ENCODE measurements around the gene PDE1C.

PDE1C gene

DNA sequence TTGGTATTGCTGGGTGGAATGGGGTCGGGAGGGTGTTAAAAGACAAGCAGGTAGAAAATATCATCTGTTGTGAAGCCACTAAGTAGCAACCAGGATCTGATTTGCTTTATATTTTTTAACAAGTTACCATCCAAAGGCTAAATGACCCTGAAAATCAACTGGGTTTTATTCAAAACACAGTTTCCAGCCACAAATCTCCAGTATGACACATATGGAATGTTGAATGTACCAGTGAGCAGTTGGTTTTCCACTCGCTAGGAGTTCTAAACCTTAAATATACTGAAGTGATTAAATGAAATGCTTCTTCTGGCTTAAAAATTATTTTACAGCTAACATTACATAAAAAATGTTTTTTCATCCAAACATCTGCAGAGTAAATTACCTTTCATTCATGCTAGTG, 112.5 kb downstream of the PDE1C start:
- TF ChIP-seq TAF1 (IDR thresholded peaks at IDR 0.05; ENCODE audit: borderline replicate concordance, insufficient read depth, low read length) = no peak
- no peak for TF ChIP-seq SIN3A (IDR thresholded peaks at IDR 0.05; ENCODE audit: borderline replicate concordance, insufficient read depth, low read length)
- TF ChIP-seq, protein P1, sequence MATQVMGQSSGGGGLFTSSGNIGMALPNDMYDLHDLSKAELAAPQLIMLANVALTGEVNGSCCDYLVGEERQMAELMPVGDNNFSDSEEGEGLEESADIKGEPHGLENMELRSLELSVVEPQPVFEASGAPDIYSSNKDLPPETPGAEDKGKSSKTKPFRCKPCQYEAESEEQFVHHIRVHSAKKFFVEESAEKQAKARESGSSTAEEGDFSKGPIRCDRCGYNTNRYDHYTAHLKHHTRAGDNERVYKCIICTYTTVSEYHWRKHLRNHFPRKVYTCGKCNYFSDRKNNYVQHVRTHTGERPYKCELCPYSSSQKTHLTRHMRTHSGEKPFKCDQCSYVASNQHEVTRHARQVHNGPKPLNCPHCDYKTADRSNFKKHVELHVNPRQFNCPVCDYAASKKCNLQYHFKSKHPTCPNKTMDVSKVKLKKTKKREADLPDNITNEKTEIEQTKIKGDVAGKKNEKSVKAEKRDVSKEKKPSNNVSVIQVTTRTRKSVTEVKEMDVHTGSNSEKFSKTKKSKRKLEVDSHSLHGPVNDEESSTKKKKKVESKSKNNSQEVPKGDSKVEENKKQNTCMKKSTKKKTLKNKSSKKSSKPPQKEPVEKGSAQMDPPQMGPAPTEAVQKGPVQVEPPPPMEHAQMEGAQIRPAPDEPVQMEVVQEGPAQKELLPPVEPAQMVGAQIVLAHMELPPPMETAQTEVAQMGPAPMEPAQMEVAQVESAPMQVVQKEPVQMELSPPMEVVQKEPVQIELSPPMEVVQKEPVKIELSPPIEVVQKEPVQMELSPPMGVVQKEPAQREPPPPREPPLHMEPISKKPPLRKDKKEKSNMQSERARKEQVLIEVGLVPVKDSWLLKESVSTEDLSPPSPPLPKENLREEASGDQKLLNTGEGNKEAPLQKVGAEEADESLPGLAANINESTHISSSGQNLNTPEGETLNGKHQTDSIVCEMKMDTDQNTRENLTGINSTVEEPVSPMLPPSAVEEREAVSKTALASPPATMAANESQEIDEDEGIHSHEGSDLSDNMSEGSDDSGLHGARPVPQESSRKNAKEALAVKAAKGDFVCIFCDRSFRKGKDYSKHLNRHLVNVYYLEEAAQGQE (IDR thresholded peaks at IDR 0.05; ENCODE audit: insufficient read depth in 1 of 2, low read depth in 2 of 2, low read length in 2 of 2) = no peak
- no peak for TF ChIP-seq FOXP2 (optimal IDR thresholded peaks at IDR 0.05; ENCODE audit: borderline replicate concordance, extremely low read depth, extremely low read length, insufficient read depth)
- no peak for TF ChIP-seq POLR2AphosphoS5 (IDR thresholded peaks at IDR 0.05; ENCODE audit: low read depth, low read length)

- TF ChIP-seq POLR2AphosphoS5 (IDR thresholded peaks at IDR 0.05; ENCODE audit: low read depth, low read length) (no peak), FOXP2 (optimal IDR thresholded peaks at IDR 0.05; ENCODE audit: borderline replicate concordance, extremely low read depth, extremely low read length, insufficient read depth) (no peak), SIN3A (IDR thresholded peaks at IDR 0.05; ENCODE audit: borderline replicate concordance, insufficient read depth, low read length) (no peak), TAF1 (IDR thresholded peaks at IDR 0.05; ENCODE audit: borderline replicate concordance, insufficient read depth, low read length) (no peak)
- TF ChIP-seq, protein P1 (IDR thresholded peaks at IDR 0.05; ENCODE audit: insufficient read depth in 1 of 2, low read depth in 2 of 2, low read length in 2 of 2) = no peak
Observed at GRCh38 chr7:31957090-31957720, 113.0 kb downstream of the PDE1C start.

GRCh38 chr7:31955641-31956040, 114.6 kb downstream of the PDE1C start:
- TF ChIP-seq SIN3A (IDR thresholded peaks at IDR 0.05; ENCODE audit: borderline replicate concordance, insufficient read depth, low read length) (no peak), POLR2AphosphoS5 (IDR thresholded peaks at IDR 0.05; ENCODE audit: low read depth, low read length) (no peak)

DNA sequence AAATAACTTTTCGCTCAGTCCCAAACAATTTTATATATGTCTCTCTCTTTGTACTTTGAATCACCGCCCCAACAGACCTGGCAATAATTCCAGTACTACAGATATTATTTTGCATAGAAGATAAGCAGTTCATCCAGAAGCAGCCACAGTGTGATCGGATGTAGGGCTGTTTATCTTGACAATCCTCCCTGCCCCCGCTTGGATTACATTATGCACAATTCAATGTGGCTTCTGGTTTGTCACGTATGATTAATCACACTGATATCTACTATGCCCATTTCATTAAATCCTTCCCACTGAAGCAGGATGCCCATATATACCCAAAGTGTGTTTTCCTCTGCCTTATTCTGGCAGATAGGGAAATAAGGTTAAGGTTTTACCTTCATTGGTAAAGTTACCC, 115.2 kb downstream of the PDE1C start:
- TF ChIP-seq SIN3A (IDR thresholded peaks at IDR 0.05; ENCODE audit: borderline replicate concordance, insufficient read depth, low read length) = no peak
- TF ChIP-seq TAF1 (IDR thresholded peaks at IDR 0.05; ENCODE audit: borderline replicate concordance, insufficient read depth, low read length) = no peak
- TF ChIP-seq POLR2AphosphoS5 (IDR thresholded peaks at IDR 0.05; ENCODE audit: low read depth, low read length) = no peak
- TF ChIP-seq, protein P1 (IDR thresholded peaks at IDR 0.05; ENCODE audit: insufficient read depth in 1 of 2, low read depth in 2 of 2, low read length in 2 of 2) = no peak
- TF ChIP-seq FOXP2 (optimal IDR thresholded peaks at IDR 0.05; ENCODE audit: borderline replicate concordance, extremely low read depth, extremely low read length, insufficient read depth) = no peak

GRCh38 chr7:31954500-31954899, 115.7 kb downstream of the PDE1C start:
- TF ChIP-seq TAF1 (IDR thresholded peaks at IDR 0.05; ENCODE audit: borderline replicate concordance, insufficient read depth, low read length) = no peak
- TF ChIP-seq, protein P1 (IDR thresholded peaks at IDR 0.05; ENCODE audit: insufficient read depth in 1 of 2, low read depth in 2 of 2, low read length in 2 of 2) = no peak
- no peak for TF ChIP-seq SIN3A (IDR thresholded peaks at IDR 0.05; ENCODE audit: borderline replicate concordance, insufficient read depth, low read length)
